Right lobe of liver (tissue), 6 donors: ENCODE results near the gene MTA1. TPM values are rescaled to one million over a fixed set of nuclear protein-coding genes. Genes with fewer than 3 reads are reported as not detected.

Experiments
- ATAC-seq, 4 donors: fragments of 200-7000 bp; cut with Tn5 transposase; one replicate each; pipeline ENCODE4 v1.9.1; 2020; ENCODE audit warnings: mild to moderate bottlenecking in 4 of 4, moderate library complexity in 4 of 4
- DNase-seq, 3 donors: peaks; one replicate each; pipeline ENCODE4 v3.0.0-alpha.2; 2020
- H3K27ac ChIP-seq, 3 donors: fragments of 200-600 bp; one replicate each; pipeline ENCODE4 v1.8.0; 2022
- H3K27me3 ChIP-seq, 2 donors: fragments of 200-600 bp; one replicate each; pipeline ENCODE4 v1.8.0; 2022
- H3K36me3 ChIP-seq, 4 donors: fragments of 200-600 bp; sonication (generic) in 1 of 4; one replicate each; pipeline versions ENCODE4 v1.5.1 to v1.8.0; 2017 to 2022; ENCODE audit warnings: control low read depth in 1 of 4
- H3K4me1 ChIP-seq, 4 donors: fragments of 200-600 bp; sonication (generic) in 1 of 4; one replicate each; pipeline versions ENCODE4 v1.5.1 to v1.8.0; 2017 to 2022; ENCODE audit warnings: control low read depth in 1 of 4
- H3K4me3 ChIP-seq, 3 donors: fragments of 200-600 bp; one replicate each; pipeline ENCODE4 v1.8.0; 2022
- H3K9me3 ChIP-seq, 4 donors: fragments of 200-600 bp; sonication (generic) in 1 of 4; one replicate each; pipeline versions ENCODE4 v1.5.1 to v1.8.0; 2017 to 2022; ENCODE audit warnings: control low read depth in 1 of 4
- CTCF ChIP-seq, 4 donors: fragments of 200-600 bp in 3 of 4; fragments of 450-650 bp in 1 of 4; IDR thresholded peaks; one replicate each; pipeline versions ENCODE4 v1.5.1 to v1.8.0; 2016 to 2022; ENCODE audit warnings: antibody characterized with exemption in 4 of 4, mild to moderate bottlenecking in 2 of 4
- POLR2A ChIP-seq: fragments of 450-650 bp; IDR thresholded peaks from one replicate; pipeline ENCODE4 v1.6.1; 2017; ENCODE audit warnings: antibody characterized with exemption, mild to moderate bottlenecking
- WGBS: methylation state at CpG from one replicate; pipeline ENCODE4 v1.1.6; 2018; ENCODE audit warnings: low coverage, low lambda C conversion rate; ENCODE audit not compliant: insufficient coverage; ENCODE audit errors: missing lambda C conversion rate; 5-methylcytosine and 5-hydroxymethylcytosine counted together
- intact Hi-C, 2 donors: fragments of 100-400 bp; cut with DNase I; formaldehyde crosslinking; loops; one replicate each; pipeline versions ENCODE4 v1.11.2 to v1.14.1; 2022
- total RNA-seq, 6 experiments: library from RNA; depleted of rRNA in 2 of 6; stranded (reverse); fragments of >200 nt in 2 of 6; fragmentation: NEBNext Ultra II Directional in 3 of 6; extraction: Animal tissue kit (Norgen Biotek cat#: 25700) in 3 of 6; gene quantifications; one replicate each; pipeline versions ENCODE4 v1.1.0 to v1.2.4, GENCODE V29; 2016 to 2023
- donor health status: DM: no; HTN: yes; CAD: no.
- donor health status: DM: no; HTN: no; CAD: no.
- donor health status: DM: no; HTN: no; CAD: no.
- donor health status: DM: no; HTN: yes; CAD: no.
- donor health status: DM: no; HTN: yes; CAD: no.

Gene MTA1
- total RNA-seq, 6 experiments from 2014 or later = 18.6 to 45.1 (median 29.2) TPM

GRCh38 chr14:105464501-105464900, 44.9 kb downstream of the MTA1 start:
- Histone ChIP-seq H3K27me3 (no peaks in the 10 kb centered on the region), H3K27ac (no peak overlapping the region), H3K36me3 (peaks cover 0 to 19% (median 6%) of the 10 kb centered on the region in 4 donors), H3K4me3 (no peak overlapping the region), H3K9me3 (no peaks in the 10 kb centered on the region), H3K4me1 (peaks cover 0 to 15% (median 0%) of the 10 kb centered on the region in 4 donors)
- ATAC-seq (no peak), DNase-seq (no peak)
- no CpG with 5 or more reads among the region's 33 CpGs for WGBS
- TF ChIP-seq CTCF (IDR thresholded peaks at IDR 0.05) = no peak
- no peak for TF ChIP-seq POLR2A
- intact Hi-C loops = no loop called here

- no peaks in the 10 kb centered on the region for H3K27me3 ChIP-seq
- DNase-seq (no peak), ATAC-seq (no peak)
- peaks cover 0 to 15% (median 0%) of the 10 kb centered on the region in 4 donors for H3K4me1 ChIP-seq
- TF ChIP-seq CTCF (IDR thresholded peaks at IDR 0.05) (no peak), POLR2A (no peak)
- intact Hi-C loops = no loop called here
- no peaks in the 10 kb centered on the region for H3K9me3 ChIP-seq
- no peak overlapping the region for H3K4me3 ChIP-seq
- H3K27ac ChIP-seq = no peak overlapping the region
- 60% methylated on average over 1 of the region's 20 CpGs for WGBS
- H3K36me3 ChIP-seq = peaks cover 0 to 24% (median 5%) of the 10 kb centered on the region in 4 donors
Measured at GRCh38 chr14:105465209-105466031, 45.8 kb downstream of the MTA1 start.

GRCh38 chr14:105466531-105467248, 47.1 kb downstream of the MTA1 start:
- H3K4me3 ChIP-seq = no peak overlapping the region
- H3K4me1 ChIP-seq = peaks cover 0 to 15% (median 0%) of the 10 kb centered on the region in 4 donors
- H3K27ac ChIP-seq = no peak overlapping the region
- H3K27me3 ChIP-seq = no peaks in the 10 kb centered on the region
- ATAC-seq (no peak), DNase-seq (no peak)
- TF ChIP-seq POLR2A = no peak
- no peak for TF ChIP-seq CTCF (IDR thresholded peaks at IDR 0.05)
- intact Hi-C loops = no loop called here
- WGBS = 91% methylated on average over 18 of the region's 53 CpGs
- H3K9me3 ChIP-seq = no peaks in the 10 kb centered on the region
- peaks cover 0 to 24% (median 2%) of the 10 kb centered on the region in 4 donors for H3K36me3 ChIP-seq

GRCh38 chr14:105467249-105467941, 47.8 kb downstream of the MTA1 start:
- no peak for TF ChIP-seq CTCF (IDR thresholded peaks at IDR 0.05)
- no peak for TF ChIP-seq POLR2A
- DNase-seq (no peak), ATAC-seq (no peak)
- Histone ChIP-seq H3K9me3 (no peaks in the 10 kb centered on the region), H3K27ac (no peak overlapping the region), H3K4me3 (no peak overlapping the region), H3K27me3 (no peaks in the 10 kb centered on the region), H3K36me3 (peaks cover 0 to 24% (median 2%) of the 10 kb centered on the region in 4 donors), H3K4me1 (peaks cover 0 to 15% (median under 1%) of the 10 kb centered on the region in 4 donors)
- WGBS = 97% methylated on average over 8 of the region's 20 CpGs
- intact Hi-C loops = no loop called here
